A673 (cell line): ENCODE measurements around the gene CHST4. TPM values are rescaled to one million over a fixed set of nuclear protein-coding genes. Genes with fewer than 3 reads are reported as not detected.
"Not testable (repeated sequence)": the region's sequence is repeated elsewhere in the genome, so short reads cannot be mapped to it uniquely, and the experiment has no call there.

Experiments
- BruUV-seq: library from RNA; stranded (reverse); fragments of 400-500 nt; replicated peaks from 2 replicates; lab custom pipeline; 2021; lab: Mats Ljungman, UMichigan
- CTCF ChIA-PET: fragments of 300-600 bp; sonication (Branson Sonifier 250); formaldehyde crosslinking; loops from one replicate; lab custom pipeline; 2022; ENCODE audit warnings: antibody characterized with exemption; lab: Charles Lee
- POLR2A ChIA-PET: fragments of 300-600 bp; sonication (Branson Sonifier 250); formaldehyde crosslinking; loops from one replicate; lab custom pipeline; 2022; ENCODE audit warnings: antibody characterized with exemption; ENCODE audit not compliant: low non-redundant PET; lab: Charles Lee
- DNase-seq: peaks from one replicate; pipeline ENCODE4 v3.0.0-alpha.2; 2015; ENCODE audit warnings: low spot score
- H3K27ac ChIP-seq: fragments of 200-600 bp; sonication (generic); 2 replicates; pipeline ENCODE4 v1.5.1; 2016; ENCODE audit warnings: mixed run types, low read depth, mild to moderate bottlenecking, mixed read lengths, antibody characterized with exemption, low read length; ENCODE audit not compliant: poor library complexity, severe bottlenecking
- H3K27me3 ChIP-seq: fragments of 200-600 bp; sonication (generic); replicated peaks from 2 replicates; pipeline ENCODE4 v1.6.1; 2017; ENCODE audit warnings: mixed run types, low read depth, mild to moderate bottlenecking, mixed read lengths, antibody characterized with exemption, low read length; ENCODE audit not compliant: insufficient read depth, poor library complexity
- H3K36me3 ChIP-seq: fragments of 200-600 bp; sonication (generic); 2 replicates; pipeline ENCODE4 v1.6.1; 2016; ENCODE audit warnings: mixed run types, mild to moderate bottlenecking, mixed read lengths, antibody characterized with exemption, low read length; ENCODE audit not compliant: insufficient read depth, poor library complexity, severe bottlenecking
- H3K4me1 ChIP-seq: fragments of 200-600 bp; sonication (generic); 2 replicates; pipeline ENCODE4 v1.6.1; 2017; ENCODE audit warnings: mixed run types, mild to moderate bottlenecking, mixed read lengths, antibody characterized with exemption, low read length; ENCODE audit not compliant: insufficient read depth, poor library complexity, severe bottlenecking
- H3K4me3 ChIP-seq: fragments of 200-600 bp; sonication (generic); 2 replicates; pipeline ENCODE4 v1.5.1; 2016; ENCODE audit warnings: low read depth, mixed run types, mild to moderate bottlenecking, mixed read lengths, low read length; ENCODE audit not compliant: poor library complexity, severe bottlenecking
- H3K9me3 ChIP-seq: fragments of 200-600 bp; sonication (generic); 2 replicates; pipeline ENCODE4 v1.6.1; 2016; ENCODE audit warnings: mixed run types, low read depth, mild to moderate bottlenecking, mixed read lengths, antibody characterized with exemption, low read length; ENCODE audit not compliant: poor library complexity, severe bottlenecking
- CTCF ChIP-seq: fragments of 300-800, 200-600 bp; sonication (generic); conservative IDR thresholded peaks from 2 replicates; pipeline ENCODE4 v1.5.1; 2017; ENCODE audit warnings: low read depth, mild to moderate bottlenecking, antibody characterized with exemption, low read length, moderate library complexity, mixed read lengths
- EZH2 ChIP-seq: fragments of 200-600 bp; sonication (generic); IDR thresholded peaks from 2 replicates; pipeline ENCODE4 v1.6.1; 2017; ENCODE audit warnings: borderline replicate concordance, low read depth, mild to moderate bottlenecking, mixed read lengths, antibody characterized with exemption, low read length; ENCODE audit not compliant: poor library complexity, severe bottlenecking
- intact Hi-C: fragments of 100-400 bp; cut with micrococcal nuclease; formaldehyde crosslinking; loops from one replicate; pipeline ENCODE4 v1.10.0; 2022; ENCODE audit not compliant: unreplicated experiment
- total RNA-seq: library from RNA; stranded (reverse); gene quantifications from 2 replicates; pipeline ENCODE4 v1.2.3, GENCODE V29; 2021

The CHST4 gene
- total RNA-seq, 1 experiment from 2014 or later, result not detected

GRCh38 chr16:71573387-71574094, 47.3 kb downstream of the CHST4 start:
- intact Hi-C loops, result loop anchor here (5.0 kb wide), 1 partner anchor 39 kb away; no protein-coding TSS in a partner anchor
- Histone ChIP-seq H3K9me3 (no peaks in the 10 kb centered on the region), H3K4me3 (no peak overlapping the region), H3K36me3 (no peaks in the 10 kb centered on the region), H3K27me3 (peaks cover 38% of the 10 kb centered on the region), H3K4me1 (no peaks in the 10 kb centered on the region), H3K27ac (no peak overlapping the region)
- CTCF ChIA-PET, result no interaction called here
- BruUV-seq, result no TSS peak
- POLR2A ChIA-PET, result interaction anchor here (0.6 kb wide), 1 partner anchor 8 kb away, joined by 3 read pairs; no protein-coding TSS in a partner anchor
- DNase-seq, result no peak
- TF ChIP-seq EZH2 (no peak), CTCF (no peak)

- intact Hi-C loops, result loop anchor here (5.0 kb wide), 1 partner anchor 38 kb away; no protein-coding TSS in a partner anchor
- no peaks in the 10 kb centered on the region for H3K4me1 ChIP-seq
- H3K27ac ChIP-seq, result no peak overlapping the region
- ChIA-PET CTCF (no interaction called here), POLR2A (no interaction called here)
- no TSS peak for BruUV-seq
- no peaks in the 10 kb centered on the region for H3K36me3 ChIP-seq
- no peak overlapping the region for H3K4me3 ChIP-seq
- TF ChIP-seq CTCF (no peak), EZH2 (no peak)
- no peak for DNase-seq
- no peaks in the 10 kb centered on the region for H3K9me3 ChIP-seq
- peaks cover 38% of the 10 kb centered on the region for H3K27me3 ChIP-seq
Observed at GRCh38 chr16:71574702-71575101, 48.5 kb downstream of the CHST4 start.

GRCh38 chr16:71576971-71577370, 50.7 kb downstream of the CHST4 start, which contains the start of gene TAT:
TSS of gene TAT (minus strand) at chr16:71577092. CDS start at chr16:71576415, 677 bp downstream.
- BruUV-seq, result no TSS peak
- intact Hi-C loops, result no loop called here

GRCh38 chr16:71582553-71582848, 56.3 kb downstream of the CHST4 start:
- DNase-seq, H3K27ac ChIP-seq, intact Hi-C loops, BruUV-seq, H3K9me3 ChIP-seq, H3K36me3 ChIP-seq, H3K4me1 ChIP-seq, H3K4me3 ChIP-seq, POLR2A ChIA-PET: not testable (repeated sequence)
- CTCF ChIA-PET, result interaction anchor here (0.7 kb wide), 1 partner anchor 49 kb away, joined by 4 read pairs; no protein-coding TSS in a partner anchor
- H3K27me3 ChIP-seq, result peaks cover 50% of the 10 kb centered on the region

More at GRCh38 chr16:71576971-71577370, 50.7 kb downstream of the CHST4 start, which contains the start of gene TAT:
- Histone ChIP-seq H3K27me3 (peaks cover 38% of the 10 kb centered on the region), H3K27ac (no peak within 1 kb of the TSS), H3K36me3 (no peaks in the 10 kb centered on the region), H3K9me3 (no peaks in the 10 kb centered on the region), H3K4me3 (no peak within 1 kb of the TSS), H3K4me1 (no peaks in the 10 kb centered on the region)
- no peak for DNase-seq
- TF ChIP-seq CTCF (no peak), EZH2 (no peak)
- ChIA-PET CTCF (no interaction called here), POLR2A (interaction anchor here (0.7 kb wide), 1 partner anchor 999 kb away, joined by 6 read pairs; no protein-coding TSS in a partner anchor)
